Measurements from ENCODE around the gene SPRR4. TPM values are rescaled to one million over a fixed set of nuclear protein-coding genes. Genes with fewer than 3 reads are reported as not detected.
A peak's percentile ranks its signal among the peaks of the same experiment; 100 is the strongest.

The SPRR4 gene
- total and polyA plus RNA-seq, 9 of the 15 experiments (the other 6 are each of a cell fraction or from before 2014, with no cell fraction given) = not detected

- in situ Hi-C loops (cut with MboI) (no loop called here), intact Hi-C loops (cut with micrococcal nuclease) (no loop called here)
- DNase-seq (ENCODE audit: extremely low read depth in 1 of 4, low spot score in 3 of 4) = no peak
- ATAC-seq = no peak
- 10% methylated on average over 2 of the region's 2 CpGs for WGBS (ENCODE audit: insufficient coverage, low coverage, missing lambda C conversion rate)
- Histone ChIP-seq H3K4me3 (no peak within 1 kb of the TSS), H3K79me2 (ENCODE audit: control insufficient read depth, insufficient read depth, low read length) (no peaks in the 10 kb centered on the region), H4K20me1 (replicated peaks; ENCODE audit: control insufficient read depth, insufficient read depth, low read length) (no peaks in the 10 kb centered on the region), H2AFZ (ENCODE audit: low read depth, low read length) (no peak within 1 kb of the TSS), H3K9ac (ENCODE audit: insufficient read depth in 1 of 2, low read depth in 2 of 2, low read length in 2 of 2) (no peak within 1 kb of the TSS), H3K27me3 (ENCODE audit: control insufficient read depth in 2 of 2, insufficient read depth in 2 of 2, low read length in 2 of 2) (peaks cover 2 to 13% of the 10 kb centered on the region in 2 experiments; a peak in 2 of 5 replicates), H3K4me1 (replicated peaks in 1 of 2; ENCODE audit: control insufficient read depth in 2 of 2, insufficient read depth in 2 of 2, low read length in 2 of 2) (no peaks in the 10 kb centered on the region), H3K4me2 (ENCODE audit: insufficient read depth, low read length) (no peak within 1 kb of the TSS), H3K9me1 (ENCODE audit: control insufficient read depth, insufficient read depth, low read length) (no peaks in the 10 kb centered on the region), H3K9me3 (replicated peaks; ENCODE audit: control insufficient read depth, insufficient read depth, low read depth, low read length) (no peaks in the 10 kb centered on the region), H3K27ac (ENCODE audit: extremely low read depth, low read depth, low read length) (no peak within 1 kb of the TSS), H3K36me3 (ENCODE audit: control insufficient read depth, insufficient read depth, low read length) (no peaks in the 10 kb centered on the region)
- FAIRE-seq = no peak
- CTCF ChIA-PET (ENCODE audit: low intra/inter-chr PET ratio) = no interaction called here
- BruUV-seq (replicated peaks) = no TSS peak
- TF ChIP-seq ETV5 (CRISPR knock-in tag; IDR thresholded peaks at IDR 0.05; ENCODE audit: low read depth) (no peak), ZNF311 (CRISPR knock-in tag; IDR thresholded peaks at IDR 0.05) (no peak), FOSL1 (tag; conservative IDR thresholded peaks at IDR 0.05) (peak; percentile 83), KLF6 (CRISPR knock-in tag; IDR thresholded peaks at IDR 0.05; ENCODE audit: borderline replicate concordance) (no peak), HNRNPUL1 (IDR thresholded peaks at IDR 0.05; ENCODE audit: low read length) (no peak), ZNF347 (CRISPR knock-in tag; IDR thresholded peaks at IDR 0.05; ENCODE audit: low read depth) (no peak), ZNF780A (CRISPR knock-in tag; IDR thresholded peaks at IDR 0.05) (no peak), ATF7 (IDR thresholded peaks at IDR 0.05) (peak; percentile 38; the same call in 1 of the 2 replicates), JUN (IDR thresholded peaks at IDR 0.05; ENCODE audit: borderline replicate concordance, low read depth, low read length) (peak; percentile 75), JUN (CRISPR knock-in tag; IDR thresholded peaks at IDR 0.05; ENCODE audit: borderline replicate concordance) (no peak), JUND (IDR thresholded peaks at IDR 0.05; ENCODE audit: borderline replicate concordance, low read depth, low read length) (peak; percentile 72; the same call in 1 of the 2 replicates), JUND (tag; IDR thresholded peaks at IDR 0.05; ENCODE audit: borderline replicate concordance, low read depth, low read length) (peak; percentile 17; the same call in 1 of the 3 replicates), IRF2 (CRISPR knock-in tag; IDR thresholded peaks at IDR 0.05) (no peak), XRCC5 (IDR thresholded peaks at IDR 0.05; ENCODE audit: low read depth, low read length) (no peak), SREBF1 (IDR thresholded peaks at IDR 0.05; ENCODE audit: borderline replicate concordance, low read depth, low read length) (no peak)
- TF ChIP-seq, protein P1, sequence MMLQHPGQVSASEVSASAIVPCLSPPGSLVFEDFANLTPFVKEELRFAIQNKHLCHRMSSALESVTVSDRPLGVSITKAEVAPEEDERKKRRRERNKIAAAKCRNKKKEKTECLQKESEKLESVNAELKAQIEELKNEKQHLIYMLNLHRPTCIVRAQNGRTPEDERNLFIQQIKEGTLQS (IDR thresholded peaks at IDR 0.05) = peak; percentile 80
- TF ChIP-seq, protein P1 (CRISPR knock-in tag; conservative IDR thresholded peaks at IDR 0.05) = no peak
- POLR2A ChIA-PET = no interaction called here
Measured at GRCh38 chr1:153001382-153001781, 30.9 kb downstream of the SPRR4 start, which contains the start of gene SPRR3. Gene SPRR3, plus strand, starts transcription at chr1:153001749. Its CDS starts 1,272 bp downstream, at chr1:153003021.
